Measurements from ENCODE around the gene FTMT.

DNA sequence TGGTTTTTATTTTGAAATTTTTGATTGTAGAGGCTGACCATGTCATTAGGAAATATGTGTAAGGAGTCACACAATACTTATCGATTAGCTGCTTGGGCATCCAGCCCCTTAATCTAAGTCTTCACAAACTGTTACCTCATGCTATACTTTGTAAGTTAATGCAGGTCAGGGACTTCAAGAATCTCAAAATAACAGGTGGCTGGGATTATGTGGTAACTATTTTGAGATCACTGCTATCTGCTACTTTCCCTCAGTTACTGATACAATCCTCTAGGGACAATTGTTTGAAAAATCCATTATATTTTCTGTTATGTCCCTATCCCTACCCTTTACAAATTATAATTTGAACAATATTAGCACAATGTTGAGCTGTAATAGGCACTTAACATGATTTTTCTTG is 21.7 kb downstream of the FTMT start:
- TF ChIP-seq, protein P1, sequence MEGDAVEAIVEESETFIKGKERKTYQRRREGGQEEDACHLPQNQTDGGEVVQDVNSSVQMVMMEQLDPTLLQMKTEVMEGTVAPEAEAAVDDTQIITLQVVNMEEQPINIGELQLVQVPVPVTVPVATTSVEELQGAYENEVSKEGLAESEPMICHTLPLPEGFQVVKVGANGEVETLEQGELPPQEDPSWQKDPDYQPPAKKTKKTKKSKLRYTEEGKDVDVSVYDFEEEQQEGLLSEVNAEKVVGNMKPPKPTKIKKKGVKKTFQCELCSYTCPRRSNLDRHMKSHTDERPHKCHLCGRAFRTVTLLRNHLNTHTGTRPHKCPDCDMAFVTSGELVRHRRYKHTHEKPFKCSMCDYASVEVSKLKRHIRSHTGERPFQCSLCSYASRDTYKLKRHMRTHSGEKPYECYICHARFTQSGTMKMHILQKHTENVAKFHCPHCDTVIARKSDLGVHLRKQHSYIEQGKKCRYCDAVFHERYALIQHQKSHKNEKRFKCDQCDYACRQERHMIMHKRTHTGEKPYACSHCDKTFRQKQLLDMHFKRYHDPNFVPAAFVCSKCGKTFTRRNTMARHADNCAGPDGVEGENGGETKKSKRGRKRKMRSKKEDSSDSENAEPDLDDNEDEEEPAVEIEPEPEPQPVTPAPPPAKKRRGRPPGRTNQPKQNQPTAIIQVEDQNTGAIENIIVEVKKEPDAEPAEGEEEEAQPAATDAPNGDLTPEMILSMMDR (conservative IDR thresholded peaks at IDR 0.05; ENCODE audit: low read depth, low read length) = no peak
- TF ChIP-seq POLR2A (IDR thresholded peaks at IDR 0.05; ENCODE audit: low read depth, low read length) = no peak
- TF ChIP-seq RFX5 (IDR thresholded peaks at IDR 0.05; ENCODE audit: low read depth, low read length) = no peak
- no peak for TF ChIP-seq RAD21 (IDR thresholded peaks at IDR 0.05; ENCODE audit: low read length)
- TF ChIP-seq CHD1 (IDR thresholded peaks at IDR 0.05; ENCODE audit: low read depth, low read length) = no peak
- TF ChIP-seq FOS (IDR thresholded peaks at IDR 0.05; ENCODE audit: low read depth, low read length) = no peak
- no peak for TF ChIP-seq MAFK (IDR thresholded peaks at IDR 0.05; ENCODE audit: low read depth, low read length)

Measured in IMR-90 (cell line).